Ishikawa (cell line): Measurements from ENCODE around the gene SDR42E2.

Experiments used
- TAF1 ChIP-seq: IDR thresholded peaks from 2 replicates; pipeline ENCODE4 v1.6.1; 2012; ENCODE audit warnings: low read depth, mild to moderate bottlenecking
- TEAD4 ChIP-seq: IDR thresholded peaks from 2 replicates; pipeline ENCODE4 v1.6.1; 2012
- ZBTB7A ChIP-seq: IDR thresholded peaks from 2 replicates; pipeline ENCODE4 v1.6.1; 2012; ENCODE audit warnings: low read depth

- TF ChIP-seq ZBTB7A (no peak), TEAD4 (no peak), TAF1 (no peak)
Measured at GRCh38 chr16:22123759-22124490, 38.4 kb upstream of the SDR42E2 start.
